Caco-2 (cell line): ENCODE measurements around the gene MAGI1. TPM values are rescaled to one million over a fixed set of nuclear protein-coding genes. Genes with fewer than 3 reads are reported as not detected.

Experiments
- BruUV-seq: library from RNA; stranded (reverse); fragments of 400-500 nt; replicated peaks from 2 replicates; lab custom pipeline; 2021; lab: Mats Ljungman, UMichigan
- CTCF ChIA-PET: fragments of 300-600 bp; sonication (Branson Sonifier 250); formaldehyde crosslinking; loops from one replicate; lab custom pipeline; 2022; ENCODE audit warnings: antibody characterized with exemption; lab: Charles Lee
- POLR2A ChIA-PET: fragments of 300-600 bp; sonication (Branson Sonifier 250); formaldehyde crosslinking; loops from one replicate; lab custom pipeline; 2022; ENCODE audit warnings: antibody characterized with exemption; lab: Charles Lee
- DNase-seq, 2 experiments: peaks; one replicate each; pipeline versions ENCODE4 v3.0.0 to v3.0.0-alpha.2; 2020 to 2022
- H3K27me3 ChIP-seq: replicated peaks from 2 replicates; pipeline ENCODE4 v1.6.0; 2011; ENCODE audit warnings: low read length; ENCODE audit not compliant: control insufficient read depth, insufficient read depth
- H3K36me3 ChIP-seq: 2 replicates; pipeline ENCODE4 v1.5.1; 2011; ENCODE audit warnings: low read length; ENCODE audit not compliant: control insufficient read depth, insufficient read depth
- H3K4me1 ChIP-seq: fragments of 250-450 bp; sonication (Bioruptor Pico); 2 replicates; pipeline ENCODE4 v1.5.1; 2020; ENCODE audit warnings: mild to moderate bottlenecking
- H3K4me3 ChIP-seq: 2 replicates; pipeline ENCODE4 v1.5.1; 2011; ENCODE audit warnings: low read depth, mild to moderate bottlenecking, control low read depth, low read length
- H3K9me3 ChIP-seq: fragments of 250-450 bp; sonication (Bioruptor Pico); 2 replicates; pipeline ENCODE4 v1.5.1; 2020; ENCODE audit warnings: mild to moderate bottlenecking, moderate library complexity
- H3K27ac Mint-ChIP-seq: one replicate; pipeline ENCODE4 v1.8.0; 2022; ENCODE audit warnings: mixed read lengths; ENCODE audit not compliant: unreplicated experiment
- H3K27me3 Mint-ChIP-seq: one replicate; pipeline ENCODE4 v1.8.0; 2022; ENCODE audit warnings: mixed read lengths; ENCODE audit not compliant: insufficient read depth, unreplicated experiment
- H3K36me3 Mint-ChIP-seq: one replicate; pipeline ENCODE4 v1.8.0; 2022; ENCODE audit warnings: mild to moderate bottlenecking, mixed read lengths; ENCODE audit not compliant: insufficient read depth, unreplicated experiment
- H3K4me1 Mint-ChIP-seq: one replicate; pipeline ENCODE4 v1.8.0; 2022; ENCODE audit warnings: low read depth, mixed read lengths; ENCODE audit not compliant: unreplicated experiment
- H3K4me3 Mint-ChIP-seq: one replicate; pipeline ENCODE4 v1.8.0; 2022; ENCODE audit warnings: mild to moderate bottlenecking, moderate library complexity, mixed read lengths; ENCODE audit not compliant: unreplicated experiment
- H3K9me3 Mint-ChIP-seq: one replicate; pipeline ENCODE4 v1.8.0; 2022; ENCODE audit warnings: mixed read lengths; ENCODE audit not compliant: unreplicated experiment
- CTCF ChIP-seq, 2 experiments: fragments of 200-600 bp in 1 of 2; IDR thresholded peaks; 1 replicate in 1 of 2; 2 replicates in 1 of 2; pipeline versions ENCODE4 v1.5.1 to v1.8.0; 2011 to 2022; ENCODE audit warnings: antibody characterized with exemption in 1 of 2, control low read depth in 1 of 2, inconsistent platforms in 1 of 2, low read depth in 1 of 2, low read length in 1 of 2, mild to moderate bottlenecking in 1 of 2, moderate library complexity in 1 of 2; ENCODE audit not compliant: insufficient read depth in 1 of 2, severe bottlenecking in 1 of 2, unreplicated experiment in 1 of 2
- intact Hi-C: fragments of 100-400 bp; cut with micrococcal nuclease; formaldehyde crosslinking; loops from one replicate; pipeline ENCODE4 v1.10.0; 2022; ENCODE audit not compliant: unreplicated experiment
- total RNA-seq: library from RNA; stranded (reverse); gene quantifications from 2 replicates; pipeline ENCODE4 v1.2.3, GENCODE V29; 2022

Gene MAGI1
- total RNA-seq, 1 experiment from 2014 or later: 64.9 TPM

GRCh38 chr3:65844370-65844769 is 194.3 kb downstream of the MAGI1 start:
- Mint-ChIP-seq H3K9me3 (no peaks in the 10 kb centered on the region), H3K27ac (no peak overlapping the region), H3K4me1 (no peaks in the 10 kb centered on the region), H3K36me3 (no peaks in the 10 kb centered on the region), H3K4me3 (no peak overlapping the region), H3K27me3 (no peaks in the 10 kb centered on the region)
- POLR2A ChIA-PET: no interaction called here
- CTCF ChIA-PET: no interaction called here
- H3K4me1 ChIP-seq: no peaks in the 10 kb centered on the region
- no peaks in the 10 kb centered on the region for H3K36me3 ChIP-seq
- DNase-seq: no peak
- intact Hi-C loops: no loop called here
- no peak for TF ChIP-seq CTCF (IDR thresholded peaks at IDR 0.05; ENCODE audit: insufficient read depth in 1 of 2, low read depth in 1 of 2, low read length in 1 of 2, severe bottlenecking in 1 of 2, unreplicated experiment in 1 of 2)
- BruUV-seq: no TSS peak
- H3K9me3 ChIP-seq: no peaks in the 10 kb centered on the region
- H3K4me3 ChIP-seq: no peak overlapping the region
- H3K27me3 ChIP-seq: no peaks in the 10 kb centered on the region

- Histone ChIP-seq H3K27me3 (no peaks in the 10 kb centered on the region), H3K4me1 (no peaks in the 10 kb centered on the region), H3K4me3 (no peak overlapping the region), H3K36me3 (no peaks in the 10 kb centered on the region), H3K9me3 (no peaks in the 10 kb centered on the region)
- Mint-ChIP-seq H3K9me3 (no peaks in the 10 kb centered on the region), H3K27me3 (no peaks in the 10 kb centered on the region), H3K27ac (no peak overlapping the region), H3K4me3 (no peak overlapping the region), H3K36me3 (no peaks in the 10 kb centered on the region), H3K4me1 (no peaks in the 10 kb centered on the region)
- ChIA-PET CTCF (no interaction called here), POLR2A (no interaction called here)
- no peak for TF ChIP-seq CTCF (IDR thresholded peaks at IDR 0.05; ENCODE audit: insufficient read depth in 1 of 2, low read depth in 1 of 2, low read length in 1 of 2, severe bottlenecking in 1 of 2, unreplicated experiment in 1 of 2)
- no peak for DNase-seq
- intact Hi-C loops: no loop called here
- no TSS peak for BruUV-seq
Observed at GRCh38 chr3:65843732-65844131, 195.0 kb downstream of the MAGI1 start.

- H3K9me3 ChIP-seq: no peaks in the 10 kb centered on the region
- intact Hi-C loops: no loop called here
- Mint-ChIP-seq H3K4me1 (peaks cover 33% of the 10 kb centered on the region), H3K4me3 (no peak overlapping the region), H3K9me3 (no peaks in the 10 kb centered on the region), H3K27me3 (no peaks in the 10 kb centered on the region), H3K27ac (no peak overlapping the region), H3K36me3 (peaks cover 12% of the 10 kb centered on the region)
- H3K36me3 ChIP-seq: no peaks in the 10 kb centered on the region
- no peak for TF ChIP-seq CTCF (IDR thresholded peaks at IDR 0.05; ENCODE audit: insufficient read depth in 1 of 2, low read depth in 1 of 2, low read length in 1 of 2, severe bottlenecking in 1 of 2, unreplicated experiment in 1 of 2)
- BruUV-seq: no TSS peak
- H3K4me1 ChIP-seq: peaks cover 14% of the 10 kb centered on the region; the same call in 1 of the 2 replicates
- no peak for DNase-seq
- H3K4me3 ChIP-seq: no peak overlapping the region
- POLR2A ChIA-PET: no interaction called here
- no peaks in the 10 kb centered on the region for H3K27me3 ChIP-seq
- CTCF ChIA-PET: no interaction called here
Observed at GRCh38 chr3:65837604-65838003, 201.1 kb downstream of the MAGI1 start.
